Measurements from ENCODE around the gene SYTL2.

The SYTL2 gene

DNA sequence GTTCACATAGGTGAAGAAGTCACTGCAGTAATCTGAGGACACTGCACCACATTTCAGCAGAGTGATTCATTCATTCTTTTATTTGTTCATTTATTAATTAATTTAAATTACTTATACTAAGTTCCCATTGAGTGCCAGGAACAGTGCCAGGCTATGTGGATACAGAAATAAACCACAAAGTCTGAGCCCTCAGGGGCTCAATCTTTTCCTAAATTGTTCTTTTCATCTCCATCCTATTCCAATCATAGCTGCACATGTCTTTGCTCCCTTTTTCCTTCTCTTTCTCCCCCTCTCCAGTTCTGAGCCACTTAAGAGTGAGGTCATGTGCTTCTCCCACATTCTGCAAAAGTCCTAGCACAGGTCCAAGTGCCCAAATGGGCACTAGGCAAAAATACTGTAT, 4.9 kb downstream of the SYTL2 start:
- TF ChIP-seq, protein P1, sequence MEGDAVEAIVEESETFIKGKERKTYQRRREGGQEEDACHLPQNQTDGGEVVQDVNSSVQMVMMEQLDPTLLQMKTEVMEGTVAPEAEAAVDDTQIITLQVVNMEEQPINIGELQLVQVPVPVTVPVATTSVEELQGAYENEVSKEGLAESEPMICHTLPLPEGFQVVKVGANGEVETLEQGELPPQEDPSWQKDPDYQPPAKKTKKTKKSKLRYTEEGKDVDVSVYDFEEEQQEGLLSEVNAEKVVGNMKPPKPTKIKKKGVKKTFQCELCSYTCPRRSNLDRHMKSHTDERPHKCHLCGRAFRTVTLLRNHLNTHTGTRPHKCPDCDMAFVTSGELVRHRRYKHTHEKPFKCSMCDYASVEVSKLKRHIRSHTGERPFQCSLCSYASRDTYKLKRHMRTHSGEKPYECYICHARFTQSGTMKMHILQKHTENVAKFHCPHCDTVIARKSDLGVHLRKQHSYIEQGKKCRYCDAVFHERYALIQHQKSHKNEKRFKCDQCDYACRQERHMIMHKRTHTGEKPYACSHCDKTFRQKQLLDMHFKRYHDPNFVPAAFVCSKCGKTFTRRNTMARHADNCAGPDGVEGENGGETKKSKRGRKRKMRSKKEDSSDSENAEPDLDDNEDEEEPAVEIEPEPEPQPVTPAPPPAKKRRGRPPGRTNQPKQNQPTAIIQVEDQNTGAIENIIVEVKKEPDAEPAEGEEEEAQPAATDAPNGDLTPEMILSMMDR (IDR thresholded peaks at IDR 0.05; ENCODE audit: control insufficient read depth, extremely low read depth, insufficient read depth) = no peak
- DNase-seq (ENCODE audit: low read depth) = no peak
- H3K4me3 ChIP-seq (ENCODE audit: low read depth, low read length) = no peak overlapping the region

DNA sequence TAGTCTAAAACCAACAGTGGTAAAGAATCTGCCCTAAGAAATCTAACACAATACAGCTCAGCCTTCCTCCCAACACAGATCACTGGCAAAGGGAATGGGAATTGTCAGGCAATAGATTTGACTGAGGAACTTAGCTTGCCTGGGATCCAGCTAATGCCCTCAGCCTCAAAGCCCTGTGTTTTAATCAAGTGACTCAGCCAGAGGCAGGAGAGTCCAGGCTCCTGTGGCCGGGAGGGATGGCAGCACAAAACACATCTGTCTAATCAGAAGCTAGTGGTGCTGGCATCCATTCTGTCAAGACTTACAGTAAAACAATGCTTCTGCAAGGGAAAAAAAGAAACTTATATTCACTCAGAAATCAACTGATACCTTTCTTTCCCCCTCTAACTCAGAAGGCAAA, 5.6 kb downstream of the SYTL2 start:
- no peak for DNase-seq (ENCODE audit: low read depth)
- H3K4me3 ChIP-seq (ENCODE audit: low read depth, low read length) = no peak overlapping the region
- TF ChIP-seq, protein P1 (IDR thresholded peaks at IDR 0.05; ENCODE audit: control insufficient read depth, extremely low read depth, insufficient read depth) = no peak

DNA sequence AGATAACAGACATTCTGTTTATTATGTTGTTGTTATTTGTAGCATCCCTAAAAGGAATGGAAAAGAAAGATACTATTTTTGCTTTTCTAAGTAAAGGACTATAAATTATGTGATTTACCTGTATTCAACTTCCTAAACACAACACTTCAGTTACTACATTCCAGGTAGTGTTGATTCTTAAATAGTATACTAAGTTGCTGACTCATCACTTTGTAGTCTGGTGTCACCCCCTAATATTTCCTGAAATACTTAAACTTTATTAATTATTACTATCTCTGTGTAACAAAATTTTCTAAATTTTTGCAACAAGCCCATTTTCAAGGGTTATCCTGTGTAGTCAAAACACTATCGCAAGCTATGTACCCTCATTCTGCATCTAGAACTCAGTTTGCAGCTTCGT, 7.0 kb downstream of the SYTL2 start:
- no peak overlapping the region for H3K4me3 ChIP-seq (ENCODE audit: low read depth, low read length)
- TF ChIP-seq, protein P1 (IDR thresholded peaks at IDR 0.05; ENCODE audit: control insufficient read depth, extremely low read depth, insufficient read depth) = no peak
- no peak for DNase-seq (ENCODE audit: low read depth)

DNA sequence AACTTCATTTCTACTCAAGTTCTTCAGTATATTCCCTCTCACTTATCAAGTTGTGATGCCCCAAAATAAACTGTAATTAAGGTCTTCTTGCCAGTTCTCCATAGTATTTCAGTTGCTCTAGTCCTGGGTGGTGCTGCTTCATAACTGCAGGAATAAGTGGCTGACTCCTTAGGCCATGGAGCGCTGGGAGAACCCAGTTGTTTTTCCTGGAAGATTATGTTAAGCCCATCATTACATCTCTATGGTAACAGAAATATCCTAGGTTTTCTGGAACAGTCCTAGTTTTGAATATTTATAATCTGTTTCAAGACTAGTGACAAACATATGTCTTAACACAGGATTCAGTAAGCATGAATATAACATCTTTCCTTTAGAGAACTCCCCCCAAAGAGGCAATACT, 7.6 kb downstream of the SYTL2 start:
- DNase-seq (ENCODE audit: low read depth) = no peak
- TF ChIP-seq, protein P1 (IDR thresholded peaks at IDR 0.05; ENCODE audit: control insufficient read depth, extremely low read depth, insufficient read depth) = no peak
- H3K4me3 ChIP-seq (ENCODE audit: low read depth, low read length) = no peak overlapping the region

DNA sequence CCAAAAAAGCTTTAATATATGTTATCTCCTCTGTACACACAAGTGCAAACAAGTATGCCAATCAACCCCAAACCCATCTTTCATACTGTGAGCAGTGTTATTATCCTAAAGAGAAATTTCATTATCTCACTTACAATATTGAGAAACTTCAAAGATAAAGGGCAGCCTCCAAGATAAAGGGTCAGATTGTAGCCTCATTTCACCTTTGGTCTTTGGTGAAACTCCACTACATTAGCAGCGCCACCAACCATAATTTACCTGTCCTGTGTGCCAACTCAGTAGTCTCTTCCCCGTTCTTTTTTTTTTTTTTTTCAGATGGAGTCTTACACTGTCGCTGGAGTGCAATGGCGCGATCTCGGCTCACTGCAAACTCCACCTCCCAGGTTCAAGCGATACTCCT, 9.4 kb downstream of the SYTL2 start:
- no peak overlapping the region for H3K4me3 ChIP-seq (ENCODE audit: low read depth, low read length)
- no peak for DNase-seq (ENCODE audit: low read depth)
- TF ChIP-seq, protein P1 (IDR thresholded peaks at IDR 0.05; ENCODE audit: control insufficient read depth, extremely low read depth, insufficient read depth) = no peak

DNA sequence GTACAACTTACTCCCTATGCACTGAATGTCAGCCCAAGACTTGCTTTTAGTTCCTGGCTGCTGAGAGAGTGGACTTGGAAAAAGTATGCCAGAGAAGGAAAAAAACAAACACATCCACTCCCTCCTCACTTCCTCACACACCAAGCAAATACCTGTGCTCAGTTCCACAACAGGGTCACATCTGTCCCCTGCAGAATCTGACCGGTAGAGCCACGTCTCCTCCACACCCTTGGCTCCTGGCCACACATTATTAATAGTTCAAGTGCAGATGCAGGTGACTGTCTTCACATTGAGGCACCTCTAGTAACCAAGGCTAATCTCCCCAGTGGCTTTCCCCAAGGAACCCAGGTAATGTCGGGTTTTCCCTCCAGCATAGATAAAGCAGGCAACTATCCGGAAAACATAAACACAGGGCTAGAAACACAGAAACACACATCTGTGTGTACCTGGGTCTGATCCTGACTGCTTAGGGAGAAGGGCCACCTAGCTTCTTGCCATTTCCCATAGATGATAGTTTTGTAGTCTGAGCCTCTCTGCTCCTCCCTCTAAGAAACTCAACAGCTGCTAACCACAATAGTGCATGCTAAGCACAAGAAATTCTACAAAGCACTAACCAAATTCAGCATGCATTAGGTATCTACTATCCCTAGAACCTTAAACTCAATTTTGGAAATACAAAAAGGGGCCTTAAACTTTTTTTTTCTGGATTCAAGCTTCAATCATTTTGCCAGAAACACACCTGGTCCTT, 10.2 kb downstream of the SYTL2 start:
- DNase-seq (ENCODE audit: low read depth) = no peak
- no peak overlapping the region for H3K4me3 ChIP-seq (ENCODE audit: low read depth, low read length)
- TF ChIP-seq, protein P1 (IDR thresholded peaks at IDR 0.05; ENCODE audit: control insufficient read depth, extremely low read depth, insufficient read depth) = no peak

DNA sequence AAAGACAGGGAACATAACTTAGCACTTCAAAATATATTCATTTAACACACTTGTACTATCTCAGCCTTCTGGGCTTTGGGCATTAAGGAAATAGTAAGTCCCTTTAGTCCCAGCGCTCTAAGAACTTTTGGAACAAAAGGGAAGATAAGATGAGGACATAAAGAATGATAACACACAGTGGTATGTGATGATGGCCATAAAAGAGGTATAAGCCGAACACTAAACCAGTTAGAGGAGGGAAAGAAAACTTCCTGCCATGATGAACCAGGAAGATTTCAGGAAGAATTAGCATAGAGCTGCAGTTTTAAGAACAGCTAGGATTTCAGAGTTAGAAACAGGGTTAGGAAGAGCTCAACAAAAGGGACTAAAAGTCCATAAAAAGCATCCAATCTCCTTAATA, 11.8 kb downstream of the SYTL2 start:
- H3K4me3 ChIP-seq (ENCODE audit: low read depth, low read length) = no peak overlapping the region
- TF ChIP-seq, protein P1 (IDR thresholded peaks at IDR 0.05; ENCODE audit: control insufficient read depth, extremely low read depth, insufficient read depth) = no peak
- DNase-seq (ENCODE audit: low read depth) = no peak

Measured in LNCaP clone FGC (cell line).